ENCODE data around the gene ZNF222. TPM values are rescaled to one million over a fixed set of nuclear protein-coding genes. Genes with fewer than 3 reads are reported as not detected.

The ZNF222 gene
- total RNA-seq, 1 donor from 2014 or later = 7.8 TPM

GRCh38 chr19:44032001-44032610, 6.9 kb downstream of the ZNF222 start:
- H3K9me3 Mint-ChIP-seq = peaks cover 82% of the 10 kb centered on the region

DNA sequence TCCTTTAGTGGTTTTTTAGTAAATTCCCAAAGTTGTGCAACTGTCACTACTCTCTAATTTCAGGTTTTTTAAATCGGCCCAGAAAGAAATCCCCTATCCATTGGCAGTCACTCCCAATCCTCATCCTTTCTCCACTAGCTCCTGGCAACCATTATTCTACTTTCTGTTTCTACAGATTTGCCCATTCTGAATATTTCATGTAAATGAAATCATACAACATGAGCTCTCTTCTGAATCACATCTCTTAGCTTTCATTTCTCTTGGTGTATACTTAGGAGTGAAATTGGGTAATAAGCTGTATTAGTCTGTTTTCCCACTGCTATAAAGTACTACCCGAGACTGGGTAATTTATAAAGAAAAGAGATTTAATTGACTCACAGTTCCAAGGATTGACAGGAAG, 17.0 kb downstream of the ZNF222 start:
- no peaks in the 10 kb centered on the region for H3K4me1 Mint-ChIP-seq
- no peak overlapping the region for H3K4me3 Mint-ChIP-seq
- H3K36me3 Mint-ChIP-seq = no peaks in the 10 kb centered on the region
- TF ChIP-seq, protein P1, sequence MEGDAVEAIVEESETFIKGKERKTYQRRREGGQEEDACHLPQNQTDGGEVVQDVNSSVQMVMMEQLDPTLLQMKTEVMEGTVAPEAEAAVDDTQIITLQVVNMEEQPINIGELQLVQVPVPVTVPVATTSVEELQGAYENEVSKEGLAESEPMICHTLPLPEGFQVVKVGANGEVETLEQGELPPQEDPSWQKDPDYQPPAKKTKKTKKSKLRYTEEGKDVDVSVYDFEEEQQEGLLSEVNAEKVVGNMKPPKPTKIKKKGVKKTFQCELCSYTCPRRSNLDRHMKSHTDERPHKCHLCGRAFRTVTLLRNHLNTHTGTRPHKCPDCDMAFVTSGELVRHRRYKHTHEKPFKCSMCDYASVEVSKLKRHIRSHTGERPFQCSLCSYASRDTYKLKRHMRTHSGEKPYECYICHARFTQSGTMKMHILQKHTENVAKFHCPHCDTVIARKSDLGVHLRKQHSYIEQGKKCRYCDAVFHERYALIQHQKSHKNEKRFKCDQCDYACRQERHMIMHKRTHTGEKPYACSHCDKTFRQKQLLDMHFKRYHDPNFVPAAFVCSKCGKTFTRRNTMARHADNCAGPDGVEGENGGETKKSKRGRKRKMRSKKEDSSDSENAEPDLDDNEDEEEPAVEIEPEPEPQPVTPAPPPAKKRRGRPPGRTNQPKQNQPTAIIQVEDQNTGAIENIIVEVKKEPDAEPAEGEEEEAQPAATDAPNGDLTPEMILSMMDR (IDR thresholded peaks at IDR 0.05; ENCODE audit: unreplicated experiment) = no peak
- H3K27me3 Mint-ChIP-seq (ENCODE audit: low read depth) = peaks cover 2% of the 10 kb centered on the region
- no peak overlapping the region for H3K27ac Mint-ChIP-seq
- DNase-seq (ENCODE audit: low spot score in 2 of 2, unreplicated experiment in 2 of 2) = no peak
- H3K9me3 Mint-ChIP-seq = peaks cover 69% of the 10 kb centered on the region

More at GRCh38 chr19:44032001-44032610, 6.9 kb downstream of the ZNF222 start:
- H3K4me1 Mint-ChIP-seq = no peaks in the 10 kb centered on the region
- no peak for DNase-seq (ENCODE audit: low spot score in 2 of 2, unreplicated experiment in 2 of 2)
- no peaks in the 10 kb centered on the region for H3K27me3 Mint-ChIP-seq (ENCODE audit: low read depth)
- peaks cover 69% of the 10 kb centered on the region for H3K36me3 Mint-ChIP-seq
- TF ChIP-seq, protein P1 (IDR thresholded peaks at IDR 0.05; ENCODE audit: unreplicated experiment) = no peak
- H3K4me3 Mint-ChIP-seq = no peak overlapping the region
- H3K27ac Mint-ChIP-seq = no peak overlapping the region

DNA sequence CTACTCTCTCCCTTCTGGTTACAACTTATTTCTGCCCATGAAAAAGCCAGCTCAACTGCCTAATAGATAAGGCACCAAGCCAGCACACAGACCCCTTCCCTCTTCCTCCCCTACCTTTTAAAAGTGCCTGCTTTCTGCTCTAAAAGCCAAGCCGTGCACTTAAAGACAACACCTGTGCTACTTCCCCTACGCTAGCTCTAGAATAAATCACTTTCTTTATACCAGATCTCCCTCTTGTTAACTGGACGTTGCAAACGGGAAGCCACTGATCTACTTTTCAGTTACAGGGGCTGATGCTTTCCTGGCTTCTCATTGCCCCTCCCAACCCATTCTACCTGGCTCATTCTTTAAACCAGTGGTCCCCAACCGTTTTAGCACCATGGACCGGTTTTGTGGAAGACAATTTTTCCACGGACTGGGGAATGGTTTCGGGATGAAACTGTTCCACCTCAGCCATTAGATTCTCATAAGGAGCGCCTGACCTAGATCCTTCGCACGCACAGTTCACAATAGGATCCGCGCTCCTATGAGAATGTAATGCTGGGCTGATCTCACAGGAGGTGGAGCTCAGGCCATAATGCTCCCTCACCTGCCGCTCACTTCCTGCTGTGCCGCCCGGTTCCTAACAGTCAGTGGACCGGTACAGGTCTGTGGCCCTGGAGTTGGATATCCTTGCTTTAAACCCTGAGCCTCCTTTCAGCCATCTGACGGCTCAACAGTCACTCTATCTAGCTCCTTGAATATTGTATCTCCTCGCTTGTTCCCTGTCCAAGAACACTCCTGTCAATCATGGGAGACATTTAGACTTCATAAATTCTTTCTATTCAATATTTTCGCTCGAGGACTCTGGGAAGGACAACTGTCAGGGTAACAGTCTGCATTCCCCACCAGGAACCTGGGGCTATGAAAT, 25.8 kb downstream of the ZNF222 start:
- no peak for DNase-seq (ENCODE audit: low spot score in 2 of 2, unreplicated experiment in 2 of 2)
- Mint-ChIP-seq H3K27me3 (ENCODE audit: low read depth) (peaks cover 27% of the 10 kb centered on the region), H3K4me1 (peaks cover 22% of the 10 kb centered on the region), H3K36me3 (peaks cover 18% of the 10 kb centered on the region), H3K27ac (peak overlapping the region; percentile 97), H3K9me3 (peaks cover 9% of the 10 kb centered on the region), H3K4me3 (peak overlapping the region; percentile 99)
- TF ChIP-seq, protein P1 (IDR thresholded peaks at IDR 0.05; ENCODE audit: unreplicated experiment) = no peak

GRCh38 chr19:44051650-44052402, 26.6 kb downstream of the ZNF222 start, which contains the start of gene ZNF223:
Gene ZNF223, plus strand, starts transcription at chr19:44052036. Its CDS starts 3,141 bp downstream, at chr19:44055177.
- peaks cover 4% of the 10 kb centered on the region for H3K9me3 Mint-ChIP-seq
- peaks cover 21% of the 10 kb centered on the region for H3K36me3 Mint-ChIP-seq
- DNase-seq (ENCODE audit: low spot score in 2 of 2, unreplicated experiment in 2 of 2) = peak; percentile 67 to 82
- H3K27me3 Mint-ChIP-seq (ENCODE audit: low read depth) = peaks cover 25% of the 10 kb centered on the region
- peaks cover 22% of the 10 kb centered on the region for H3K4me1 Mint-ChIP-seq
- peak within 1 kb of the TSS; percentile 99 for H3K4me3 Mint-ChIP-seq
- H3K27ac Mint-ChIP-seq = peak within 1 kb of the TSS; percentile 97
- TF ChIP-seq, protein P1 (IDR thresholded peaks at IDR 0.05; ENCODE audit: unreplicated experiment) = no peak

DNA sequence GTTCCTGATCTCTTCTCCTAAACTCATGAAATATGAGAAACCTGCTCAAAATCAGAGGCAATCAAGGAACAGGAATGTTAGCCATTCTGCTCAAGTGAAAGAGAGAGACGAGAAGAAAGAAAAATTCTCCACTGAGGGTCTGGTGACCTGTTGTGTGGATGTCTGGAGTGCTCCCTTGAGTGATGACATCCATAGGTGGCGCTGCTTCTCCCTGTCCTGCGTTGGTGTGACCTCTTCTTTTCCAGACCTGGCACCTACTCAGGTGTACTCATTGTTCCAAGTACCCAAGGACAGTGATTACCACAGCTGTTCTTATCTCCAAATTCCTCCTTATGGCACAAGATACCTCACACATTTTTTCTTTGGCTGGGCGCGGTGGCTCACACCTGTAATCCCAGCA, 30.7 kb downstream of the ZNF222 start:
- Mint-ChIP-seq H3K36me3 (peaks cover 55% of the 10 kb centered on the region), H3K9me3 (peaks cover 4% of the 10 kb centered on the region), H3K4me3 (no peak overlapping the region), H3K4me1 (peaks cover 22% of the 10 kb centered on the region), H3K27ac (no peak overlapping the region), H3K27me3 (ENCODE audit: low read depth) (peaks cover under 1% of the 10 kb centered on the region)
- DNase-seq (ENCODE audit: low spot score in 2 of 2, unreplicated experiment in 2 of 2) = no peak
- TF ChIP-seq, protein P1 (IDR thresholded peaks at IDR 0.05; ENCODE audit: unreplicated experiment) = no peak
